HG03571 (cell line): ENCODE data around the gene NUDT14.

Source experiments
- ATAC-seq: cut with Tn5 transposase; IDR thresholded peaks from one replicate; pipeline ENCODE4 v1.9.1; 2021; ENCODE audit not compliant: unreplicated experiment

Gene NUDT14

DNA sequence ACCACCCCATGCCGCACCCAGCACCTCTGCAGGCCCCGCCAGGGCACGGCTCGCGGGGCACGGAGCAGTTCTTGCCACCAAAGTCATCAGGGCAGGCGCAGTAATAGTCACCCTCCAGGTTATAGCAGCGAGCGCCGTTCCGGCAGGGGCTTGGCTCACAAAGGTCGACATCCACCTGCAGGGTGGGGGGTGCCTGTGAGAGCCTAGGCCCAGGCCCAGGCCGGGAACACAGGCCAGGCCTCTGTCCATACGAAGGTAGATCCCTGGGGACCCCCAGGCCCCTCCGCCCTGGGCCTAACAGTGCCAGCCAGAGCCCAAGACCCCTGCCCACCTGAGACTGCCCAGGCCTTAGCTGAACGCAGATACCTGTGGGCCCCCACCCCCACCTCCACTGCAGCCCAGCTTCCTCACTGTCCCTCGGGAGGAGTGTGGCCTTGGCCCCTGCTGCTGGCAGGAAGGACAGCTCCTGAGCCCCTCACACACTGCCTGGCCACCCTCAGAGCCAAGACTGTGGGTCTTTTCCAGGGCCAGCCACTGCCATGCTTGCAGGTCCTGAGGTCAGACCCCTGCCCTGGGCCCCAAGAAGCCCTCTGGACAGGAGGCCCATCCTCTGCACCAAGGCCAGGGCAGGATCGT is 31.8 kb downstream of the NUDT14 start:
- ATAC-seq = no peak

DNA sequence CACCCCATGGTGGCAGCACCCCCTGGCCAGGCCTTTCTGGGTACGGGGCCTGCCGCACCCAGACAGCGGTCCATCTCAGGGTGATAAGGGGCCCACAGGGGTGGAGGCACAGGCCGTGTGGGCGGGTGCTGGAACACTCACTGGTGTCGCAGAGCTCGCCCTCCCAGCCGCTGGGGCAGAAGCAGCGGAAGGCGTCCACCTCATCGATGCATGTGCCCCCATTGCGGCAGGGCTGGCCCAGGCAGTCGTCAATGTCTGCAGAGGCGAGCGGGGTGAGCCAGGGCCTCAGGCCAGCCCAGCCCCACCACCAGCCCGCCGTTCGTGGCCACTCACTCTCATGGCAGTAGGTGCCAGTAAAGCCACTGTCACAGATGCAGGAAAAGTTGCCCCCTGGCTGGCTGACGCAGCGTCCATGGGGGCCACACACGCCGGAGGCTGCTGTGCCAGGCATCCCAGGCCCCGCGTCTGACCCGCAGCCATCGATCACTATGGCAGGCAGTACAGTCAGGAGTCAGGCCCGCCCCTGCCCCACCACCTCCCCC is 32.4 kb downstream of the NUDT14 start:
- no peak for ATAC-seq

DNA sequence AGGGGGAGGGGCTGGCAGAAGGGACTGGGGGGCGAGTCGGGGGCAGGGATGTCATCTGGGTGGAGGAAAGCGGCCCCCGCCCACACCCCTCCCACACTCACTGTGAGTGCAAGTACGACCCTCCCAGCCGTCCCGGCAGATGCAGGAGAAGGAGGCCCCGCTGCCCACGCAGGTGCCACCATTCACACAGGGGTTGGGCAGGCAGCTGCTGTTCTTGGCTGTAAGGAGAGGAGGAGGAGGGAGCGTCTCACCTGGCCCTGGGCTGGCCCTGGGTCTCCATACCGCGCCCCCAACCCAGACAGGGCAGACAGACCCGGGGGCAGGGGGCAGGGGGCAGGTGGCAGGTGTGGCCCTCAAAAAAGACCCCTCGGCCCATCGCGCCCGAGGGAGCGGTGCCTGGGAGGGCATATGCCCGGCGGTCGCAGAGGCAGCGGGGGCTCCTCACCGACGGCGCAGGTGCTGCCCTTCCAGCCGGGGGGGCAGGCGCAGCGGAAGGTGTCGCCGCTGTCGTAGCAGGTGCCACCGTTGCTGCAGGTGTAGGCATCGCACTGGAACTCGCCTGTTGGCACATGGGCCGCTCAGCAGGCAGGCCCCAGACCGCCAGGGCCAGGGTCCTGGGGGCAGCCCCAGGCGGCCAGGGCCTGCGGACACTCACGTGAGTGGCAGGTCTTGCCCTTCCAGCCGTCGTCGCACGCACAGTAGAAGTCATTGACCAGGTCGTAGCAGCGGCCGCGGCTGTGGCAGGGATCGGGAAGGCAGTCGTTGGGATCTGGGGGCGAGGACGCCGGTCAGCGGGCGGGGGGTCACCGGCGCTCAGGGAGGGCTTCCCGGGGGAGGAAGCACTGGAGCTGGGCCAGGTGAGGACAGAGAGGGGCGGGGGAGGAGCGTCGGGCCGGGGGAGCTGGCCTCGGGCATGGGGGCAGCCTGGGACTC is 33.2 kb downstream of the NUDT14 start:
- no peak for ATAC-seq

DNA sequence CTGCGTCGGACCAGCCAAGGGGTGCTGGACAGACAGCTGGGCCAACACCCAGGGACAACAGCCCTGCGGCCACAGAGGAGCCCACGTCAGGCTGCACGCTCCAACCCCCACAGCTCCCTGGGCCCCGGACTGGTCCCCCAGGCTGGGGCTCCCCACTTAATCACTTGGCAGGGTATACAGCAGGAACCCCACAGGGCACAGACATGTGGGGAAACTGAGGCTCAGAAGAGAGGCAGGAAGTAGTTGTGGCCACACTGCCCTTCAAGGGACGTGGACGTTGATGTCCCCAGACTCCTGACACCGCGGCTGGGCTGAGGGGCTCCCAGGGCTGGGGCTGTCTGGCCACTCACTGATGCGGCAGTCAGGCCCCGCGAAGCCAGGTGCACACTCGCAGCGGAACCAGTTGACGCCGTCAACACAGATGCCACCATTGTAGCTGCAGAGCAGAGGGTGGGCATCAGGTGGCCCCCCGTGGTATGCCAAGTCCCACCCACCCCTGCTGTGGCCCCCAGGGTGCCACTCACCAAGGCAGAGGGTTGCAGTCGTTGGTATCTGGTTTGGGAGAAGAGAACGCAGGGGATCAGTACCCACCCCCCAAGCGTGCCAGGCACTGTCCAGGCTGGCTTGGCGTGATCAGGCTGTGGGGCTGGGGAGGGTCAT is 34.0 kb downstream of the NUDT14 start:
- no peak for ATAC-seq

DNA sequence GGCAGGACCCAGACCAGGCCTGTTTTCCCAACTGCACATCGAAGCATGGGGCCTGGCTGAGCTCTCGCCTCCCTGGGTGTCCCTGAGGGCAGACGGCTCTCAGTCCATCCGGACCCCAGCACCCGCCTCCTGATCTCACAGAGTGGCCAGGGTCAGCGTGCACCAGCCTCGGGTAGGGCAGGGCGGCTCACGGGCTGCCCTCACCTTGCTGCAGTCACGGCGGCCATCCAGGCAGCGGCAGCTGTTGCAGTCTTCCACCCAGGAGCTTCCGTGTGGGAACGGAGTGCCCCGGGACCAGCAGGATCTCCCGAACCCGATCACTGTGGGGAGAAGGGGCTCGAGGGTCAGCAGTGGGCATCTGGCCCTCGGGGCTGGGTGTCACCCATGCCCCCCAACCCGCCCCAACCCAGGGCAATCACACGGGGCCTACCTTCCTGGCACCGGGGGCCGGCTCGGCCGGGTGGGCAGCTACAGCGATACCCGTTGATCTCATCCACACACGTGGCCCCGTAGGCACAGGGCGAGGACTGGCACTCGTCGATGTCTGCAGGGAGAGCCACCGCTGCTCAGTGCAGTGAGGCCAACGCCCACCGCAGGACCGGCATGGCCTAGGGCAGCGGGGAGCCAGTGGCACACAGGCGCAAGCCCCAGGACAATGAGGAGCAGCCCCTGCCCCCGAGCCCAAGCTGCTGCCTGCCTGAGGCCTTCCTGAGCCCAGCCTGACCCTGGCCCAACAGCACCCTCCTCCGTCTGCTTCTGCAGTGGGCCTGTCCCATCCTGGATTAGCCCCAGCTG is 34.7 kb downstream of the NUDT14 start:
- no peak for ATAC-seq

DNA sequence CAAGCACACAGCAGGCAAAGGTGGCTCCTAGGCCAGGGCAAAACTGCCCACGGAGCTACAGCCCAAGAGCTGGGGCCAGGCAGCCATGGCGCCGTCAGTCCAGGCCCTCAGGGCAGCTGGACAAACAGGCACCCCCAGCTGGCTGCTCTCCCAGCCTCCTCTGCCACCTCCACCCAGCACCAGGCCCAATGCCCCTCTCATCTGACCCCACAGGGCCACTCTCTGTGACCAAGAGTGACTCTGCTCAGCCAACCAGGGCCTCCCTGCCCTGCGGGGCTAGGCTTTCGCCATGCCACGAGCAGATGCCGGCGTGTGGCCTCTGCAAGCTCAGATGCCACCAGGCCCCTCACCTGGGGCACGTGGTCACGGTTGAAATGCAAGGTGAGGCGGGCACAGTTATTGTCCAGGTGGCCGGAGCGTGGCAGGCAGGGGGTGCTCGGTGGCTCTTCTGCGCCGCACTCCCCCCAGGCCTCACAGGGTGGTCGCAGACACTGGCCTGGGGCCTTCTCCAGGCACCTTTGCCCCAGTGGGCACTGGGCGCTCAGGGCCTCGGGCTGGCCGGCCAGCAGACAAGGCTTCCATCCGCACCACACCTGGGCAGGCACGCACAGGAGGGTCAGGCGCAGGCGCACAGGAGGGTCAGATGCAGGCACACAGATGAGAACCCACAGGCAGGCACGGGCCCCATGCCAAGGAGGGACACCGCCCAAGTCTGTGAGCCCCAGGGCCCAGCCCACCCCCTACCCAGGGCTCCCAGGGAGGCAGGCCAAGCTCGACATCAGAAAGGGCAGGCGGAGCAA is 35.5 kb downstream of the NUDT14 start:
- ATAC-seq = no peak

DNA sequence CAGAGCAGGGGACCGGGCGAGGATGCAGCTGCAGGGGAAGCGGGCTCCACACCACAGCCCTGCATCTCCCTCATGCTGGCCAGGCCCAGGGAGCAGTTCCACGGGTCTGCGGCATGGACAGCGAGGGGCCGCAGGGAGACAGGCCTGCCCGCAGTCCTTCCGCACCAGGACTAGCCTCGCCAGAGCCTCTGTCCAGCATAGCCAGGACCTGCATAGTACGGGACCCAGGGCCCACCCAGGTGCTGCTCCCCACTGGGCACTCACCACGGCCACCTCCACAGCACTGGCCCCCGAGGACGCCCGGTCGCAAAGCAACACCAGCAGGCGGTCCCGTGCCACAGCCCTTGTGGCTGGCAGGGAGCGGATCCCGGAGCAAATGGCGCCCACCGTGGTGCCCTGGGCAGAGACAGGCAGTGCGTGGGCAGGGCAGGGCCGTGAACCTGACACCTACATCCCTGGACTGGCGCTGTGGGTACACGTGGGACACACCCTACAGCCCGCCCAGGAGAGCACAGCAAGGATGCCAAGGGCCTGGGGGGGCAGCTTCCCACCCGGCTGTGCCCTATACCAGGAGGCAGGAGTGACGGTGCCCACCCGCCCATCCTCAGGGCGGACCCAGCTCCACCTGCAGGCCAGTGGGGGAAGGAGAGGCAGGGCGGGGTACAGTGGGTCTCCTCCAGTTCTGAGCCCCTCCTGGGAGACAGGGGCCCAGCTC is 36.3 kb downstream of the NUDT14 start:
- no peak for ATAC-seq

DNA sequence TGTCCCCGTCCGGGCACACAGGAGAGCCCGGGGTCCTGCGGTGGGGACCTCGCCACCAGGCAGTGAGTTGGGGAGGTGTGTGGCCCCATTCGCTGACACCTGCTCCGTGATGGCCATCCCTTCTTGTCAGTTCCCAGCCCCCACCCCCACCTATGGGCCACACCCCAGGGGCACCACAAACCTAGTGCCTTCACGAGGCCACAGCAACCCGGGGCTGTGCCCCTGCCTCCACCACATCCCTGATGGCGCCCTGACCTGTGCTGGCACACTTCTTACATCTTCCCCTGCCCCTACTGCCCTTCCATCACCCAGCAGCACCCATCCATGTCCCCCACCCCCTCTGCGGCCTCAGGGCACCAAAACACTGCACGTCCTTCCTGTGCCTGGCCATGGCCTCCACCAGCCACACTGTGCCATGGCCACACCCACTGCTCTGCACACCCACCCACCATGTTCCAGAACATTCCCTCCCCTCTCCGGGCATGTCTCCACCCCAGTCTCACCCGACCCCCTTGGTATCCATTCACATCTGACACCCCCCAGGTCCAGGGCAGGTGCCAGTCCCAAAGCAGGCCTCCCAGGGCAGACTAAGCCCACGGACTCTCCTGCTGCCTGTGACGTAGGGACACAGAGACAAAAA is 37.0 kb downstream of the NUDT14 start:
- no peak for ATAC-seq

DNA sequence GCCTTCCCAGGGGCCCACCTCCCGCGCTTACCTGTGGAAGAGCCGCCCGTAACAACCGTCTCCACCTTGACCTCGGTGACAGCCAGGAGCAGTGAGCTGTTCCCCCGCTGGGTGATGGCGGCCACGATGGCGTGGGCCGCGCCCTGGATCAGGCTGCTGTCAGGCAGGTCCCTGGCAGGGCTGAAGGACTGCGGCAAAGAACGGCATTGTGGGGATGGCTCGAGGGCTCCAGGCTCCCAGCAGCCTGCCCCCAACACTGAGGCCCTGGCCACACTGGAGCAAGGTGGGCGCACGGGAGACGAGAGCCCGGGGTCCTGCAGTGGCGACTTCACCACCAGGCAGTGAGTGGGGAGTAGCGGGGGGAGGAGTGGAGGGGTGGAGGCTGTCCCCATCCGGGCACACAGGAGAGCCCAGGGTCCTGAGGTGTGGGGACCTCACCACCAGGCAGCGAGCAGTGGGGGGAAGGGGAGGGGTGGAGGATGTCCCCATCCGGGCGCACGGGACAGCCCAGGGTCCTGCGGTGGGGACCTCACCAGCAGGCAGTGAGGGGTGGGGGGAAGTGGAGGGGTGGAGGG is 37.6 kb downstream of the NUDT14 start:
- ATAC-seq = no peak

DNA sequence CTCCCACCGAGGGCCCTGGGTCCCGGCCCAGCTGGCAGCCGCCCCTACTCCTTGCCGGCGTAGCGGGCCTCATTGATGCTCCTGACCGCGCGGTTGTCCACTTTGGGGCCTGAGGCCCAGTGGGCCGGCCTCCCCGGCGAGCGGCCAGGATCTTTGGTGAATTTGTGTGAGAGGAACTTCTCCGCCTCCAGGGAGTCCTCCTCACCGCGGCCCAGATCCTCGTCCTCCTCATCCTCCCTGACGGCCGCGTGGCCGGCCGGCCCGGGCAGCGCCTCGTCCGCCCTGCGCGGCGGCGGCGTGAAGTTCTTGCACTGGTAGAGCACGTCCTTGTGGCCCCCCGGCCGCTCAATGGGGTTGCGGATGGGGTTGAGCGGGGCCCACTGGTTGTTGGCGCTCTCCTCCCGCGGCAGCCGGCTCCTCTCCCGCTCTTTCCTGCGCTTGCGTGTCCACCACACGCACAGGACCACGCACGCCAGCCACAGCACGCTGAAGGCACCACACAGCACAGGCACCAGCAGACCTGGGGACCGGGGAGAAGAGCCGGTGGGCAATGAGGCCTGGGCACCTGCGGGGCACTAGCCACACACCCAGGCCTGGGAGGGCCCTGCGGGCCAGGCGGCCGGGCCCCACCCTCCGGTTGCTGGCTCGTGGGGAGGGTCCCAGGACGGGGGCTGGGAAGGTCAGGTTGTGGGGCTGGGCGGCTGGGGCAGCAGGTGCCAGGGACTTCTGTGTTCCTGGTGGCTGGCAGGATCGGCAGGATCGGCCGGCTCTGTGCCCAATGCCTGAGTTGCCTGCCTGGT is 38.3 kb downstream of the NUDT14 start:
- no peak for ATAC-seq

DNA sequence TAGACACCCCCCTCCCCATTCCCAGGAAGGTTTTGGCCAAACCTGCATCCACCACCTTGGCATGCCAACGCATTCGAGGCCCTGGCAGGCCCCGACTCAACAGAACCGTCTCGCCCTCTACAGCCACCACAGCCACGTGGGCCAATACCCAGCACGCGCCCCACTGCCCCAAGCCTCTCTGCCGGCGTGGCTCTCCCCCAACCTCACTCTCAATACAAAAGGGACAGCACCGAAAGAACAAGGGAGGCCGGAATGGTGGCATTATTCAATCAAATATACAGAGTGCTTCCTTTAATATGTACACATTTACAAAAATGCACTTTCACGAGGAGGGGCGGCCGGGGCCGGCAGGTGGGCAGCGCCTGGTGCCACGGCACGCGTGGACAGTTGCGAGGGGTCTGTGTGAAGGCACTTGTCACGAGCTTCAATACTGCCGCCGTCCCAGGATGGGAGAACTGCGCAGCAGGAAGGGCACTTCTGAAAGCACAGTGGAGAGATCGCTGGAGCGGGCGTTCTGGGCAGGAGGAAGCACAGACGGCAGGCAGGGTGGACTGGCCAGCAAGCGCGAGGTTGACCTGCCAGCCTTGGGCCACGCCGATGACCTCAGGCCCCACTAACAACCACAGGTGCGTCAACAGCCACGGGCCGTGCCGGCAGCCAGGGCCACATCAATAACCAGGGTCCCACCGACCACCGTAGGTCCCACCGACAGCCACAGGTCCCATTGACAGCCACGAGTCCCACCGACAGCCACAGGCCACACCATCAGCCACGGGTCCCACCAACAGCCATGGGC is 39.4 kb downstream of the NUDT14 start:
- ATAC-seq = no peak

DNA sequence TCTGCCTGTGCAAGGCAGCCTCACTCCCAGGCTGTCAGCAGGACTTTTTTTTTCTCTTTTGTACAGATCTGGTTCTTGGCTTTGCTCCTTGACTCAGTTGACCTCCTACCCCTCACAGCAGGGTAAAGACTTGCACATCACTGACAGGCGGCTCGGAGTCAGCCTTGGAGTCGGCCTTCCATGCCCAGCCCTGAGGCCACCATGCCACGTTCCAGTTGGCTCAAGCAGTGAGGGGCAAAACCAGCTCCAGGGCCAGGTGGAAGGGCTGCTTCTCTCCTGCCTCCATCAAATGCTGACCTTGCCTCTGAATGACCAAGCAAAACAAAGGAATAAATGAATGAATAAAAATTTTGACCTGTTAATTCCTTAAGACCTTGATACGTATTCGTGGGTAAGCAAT is 40.1 kb downstream of the NUDT14 start:
- no peak for ATAC-seq

DNA sequence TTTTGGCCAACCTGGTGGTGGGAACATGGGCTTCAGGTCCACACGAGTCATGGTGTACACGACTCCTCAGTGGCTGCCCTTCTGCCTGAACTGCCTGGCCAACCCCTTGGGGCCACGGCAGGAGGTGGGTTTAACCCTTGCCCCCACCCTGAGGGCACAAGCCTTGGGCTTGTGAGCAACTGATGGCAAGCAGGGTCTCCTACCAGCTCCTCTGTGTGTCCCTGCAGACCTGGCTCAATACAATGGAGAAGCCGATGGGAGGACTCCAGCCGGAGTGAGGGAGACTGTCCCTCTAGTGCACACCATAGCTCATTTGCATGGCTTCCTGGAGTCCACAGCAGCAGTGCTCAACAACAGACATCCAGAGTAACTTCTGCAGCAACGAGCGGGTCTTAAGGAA is 40.5 kb downstream of the NUDT14 start:
- no peak for ATAC-seq

DNA sequence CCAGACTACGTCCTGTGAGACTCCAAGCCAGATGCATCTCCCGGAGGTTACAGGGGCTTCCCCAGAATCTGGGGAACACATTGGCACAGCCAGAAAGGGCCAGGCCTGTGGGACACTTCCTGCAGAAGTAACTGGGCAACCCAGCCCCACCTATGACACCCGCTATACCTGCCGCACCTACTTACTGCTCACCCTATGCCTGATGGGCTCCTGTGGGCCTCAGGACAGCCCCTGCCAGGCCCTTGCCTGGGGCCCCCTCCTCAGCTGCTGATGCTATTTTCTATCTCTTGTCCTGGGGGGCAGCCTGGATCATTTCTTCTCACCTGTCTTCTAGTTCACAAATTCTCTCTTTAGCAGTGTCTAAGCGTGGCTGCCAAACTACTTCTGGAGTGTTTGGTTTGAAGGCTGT is 41.3 kb downstream of the NUDT14 start:
- no peak for ATAC-seq

DNA sequence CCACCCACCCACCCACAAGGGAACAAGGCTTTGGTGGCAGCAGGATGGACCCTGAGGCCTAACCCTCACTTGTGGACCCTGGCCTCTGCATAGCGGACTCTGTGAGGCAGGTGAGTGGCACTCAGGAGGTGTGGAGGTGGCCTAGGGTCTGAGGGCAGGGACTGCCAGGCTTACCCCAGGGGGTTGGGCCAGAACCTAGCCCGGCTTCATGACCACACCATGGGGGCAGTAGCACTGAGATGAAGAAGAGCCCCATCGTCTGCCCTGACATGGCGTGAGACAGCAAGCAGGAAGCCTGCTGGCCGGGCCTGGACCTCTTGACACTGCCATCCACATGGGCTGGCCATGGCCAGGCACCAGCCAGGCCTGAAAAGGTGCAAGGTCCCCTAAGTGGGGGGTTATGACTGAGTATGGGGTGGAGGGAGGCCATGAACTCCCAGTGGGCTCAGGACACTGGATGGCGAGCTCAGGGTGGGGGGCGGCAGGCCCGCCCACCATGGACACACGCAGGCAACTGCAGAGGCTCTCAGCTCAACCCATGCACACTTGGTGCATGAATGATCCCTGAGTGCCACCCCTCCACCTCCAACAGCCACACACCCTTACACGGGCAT is 41.8 kb downstream of the NUDT14 start:
- ATAC-seq = no peak

DNA sequence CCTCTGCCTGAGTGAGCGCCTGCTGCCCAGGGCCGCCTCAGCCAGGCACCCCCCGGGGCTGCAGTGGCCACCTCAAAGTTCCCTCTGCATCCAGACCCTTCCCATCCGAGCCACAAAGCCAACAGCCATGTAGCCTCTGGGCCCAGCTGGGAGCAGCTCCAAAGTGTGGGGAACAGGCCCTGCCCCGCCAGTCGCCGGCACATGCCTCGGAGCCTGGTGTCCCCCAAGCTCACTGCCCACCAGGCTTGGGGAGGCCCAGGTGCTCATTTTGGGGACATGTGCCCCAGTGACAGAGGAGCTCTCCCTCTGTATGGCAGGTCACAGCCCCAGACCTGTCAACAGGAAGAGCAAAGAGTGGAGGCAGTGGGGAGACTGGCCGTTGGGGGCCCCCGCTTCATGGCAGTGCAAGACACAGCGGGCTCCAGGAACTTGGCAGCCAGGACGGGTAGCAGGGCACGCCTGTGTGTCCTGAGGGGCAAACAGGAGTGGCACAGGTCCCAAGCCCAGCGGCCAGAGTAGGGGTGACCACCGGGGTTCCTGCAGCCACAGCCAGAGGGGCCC is 42.5 kb downstream of the NUDT14 start:
- ATAC-seq = no peak
